PC-3 (cell line): Measurements from ENCODE around the gene IP6K3.

Source experiments
- EZH2 ChIP-seq: fragments of 300-600 bp; sonication (generic); IDR thresholded peaks from one replicate; pipeline ENCODE4 v1.6.1; 2017; ENCODE audit warnings: antibody characterized with exemption, mild to moderate bottlenecking, low read length; ENCODE audit not compliant: unreplicated experiment
- TF ChIP-seq, protein P1 (sequence below): fragments of 300-600 bp; sonication (generic); conservative IDR thresholded peaks from 2 replicates; pipeline ENCODE4 v1.5.1; 2017; ENCODE audit warnings: antibody characterized with exemption, low read depth, mild to moderate bottlenecking, low read length

DNA sequence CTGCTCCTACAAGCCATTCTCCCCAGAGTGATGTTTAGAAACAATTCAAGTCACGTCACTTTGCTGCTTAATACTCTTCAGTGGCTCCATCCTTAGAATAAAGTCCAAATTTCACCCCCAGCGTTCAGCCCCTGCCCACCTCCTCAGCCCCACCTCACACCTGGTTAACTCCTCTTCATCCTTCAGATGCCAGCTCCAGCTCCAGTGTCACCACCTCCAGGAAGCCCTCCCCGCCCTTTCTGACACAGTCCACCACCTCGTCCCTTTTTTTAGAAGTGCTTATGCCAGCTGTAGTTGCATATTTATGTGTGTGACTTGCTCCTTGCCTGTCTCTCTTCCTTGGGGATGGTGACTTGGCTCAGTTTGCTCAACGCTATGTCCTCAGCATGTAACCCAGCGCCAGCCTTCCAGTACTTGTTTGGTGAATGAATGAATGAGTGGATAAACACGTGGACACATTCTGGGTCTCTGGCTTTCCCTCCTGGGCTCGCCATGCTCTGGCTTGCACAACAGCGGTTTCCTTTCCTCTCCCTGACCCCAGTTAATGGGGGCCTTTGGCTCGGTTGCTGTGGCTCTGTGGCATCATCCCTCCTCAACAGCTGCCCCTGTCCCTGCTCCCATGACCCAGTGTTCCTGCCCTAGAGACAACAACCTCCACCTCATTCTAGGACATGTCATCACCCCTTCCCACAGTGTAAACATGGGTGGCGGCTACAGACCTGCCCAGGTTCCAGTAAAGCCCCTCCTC is 3.7 kb upstream of the IP6K3 start:
- TF ChIP-seq, protein P1, sequence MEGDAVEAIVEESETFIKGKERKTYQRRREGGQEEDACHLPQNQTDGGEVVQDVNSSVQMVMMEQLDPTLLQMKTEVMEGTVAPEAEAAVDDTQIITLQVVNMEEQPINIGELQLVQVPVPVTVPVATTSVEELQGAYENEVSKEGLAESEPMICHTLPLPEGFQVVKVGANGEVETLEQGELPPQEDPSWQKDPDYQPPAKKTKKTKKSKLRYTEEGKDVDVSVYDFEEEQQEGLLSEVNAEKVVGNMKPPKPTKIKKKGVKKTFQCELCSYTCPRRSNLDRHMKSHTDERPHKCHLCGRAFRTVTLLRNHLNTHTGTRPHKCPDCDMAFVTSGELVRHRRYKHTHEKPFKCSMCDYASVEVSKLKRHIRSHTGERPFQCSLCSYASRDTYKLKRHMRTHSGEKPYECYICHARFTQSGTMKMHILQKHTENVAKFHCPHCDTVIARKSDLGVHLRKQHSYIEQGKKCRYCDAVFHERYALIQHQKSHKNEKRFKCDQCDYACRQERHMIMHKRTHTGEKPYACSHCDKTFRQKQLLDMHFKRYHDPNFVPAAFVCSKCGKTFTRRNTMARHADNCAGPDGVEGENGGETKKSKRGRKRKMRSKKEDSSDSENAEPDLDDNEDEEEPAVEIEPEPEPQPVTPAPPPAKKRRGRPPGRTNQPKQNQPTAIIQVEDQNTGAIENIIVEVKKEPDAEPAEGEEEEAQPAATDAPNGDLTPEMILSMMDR = no peak
- no peak for TF ChIP-seq EZH2
